ENCODE measurements around the gene NXPE4.

GRCh38 chr11:114564831-114565230, 30.8 kb downstream of the NXPE4 start:
- TF ChIP-seq EZH2phosphoT487 (IDR thresholded peaks at IDR 0.05; ENCODE audit: low read depth) (no peak), CTCF (IDR thresholded peaks at IDR 0.05; ENCODE audit: low read depth, low read length) (no peak)
